ENCODE measurements around the gene EFHB. TPM values are rescaled to one million over a fixed set of nuclear protein-coding genes. Genes with fewer than 3 reads are reported as not detected.

The EFHB gene
- total and polyA plus RNA-seq, 2 of the 13 experiments (the other 11 are each of a cell fraction or from before 2014, with no cell fraction given), result 0.15 to 0.42 TPM

DNA sequence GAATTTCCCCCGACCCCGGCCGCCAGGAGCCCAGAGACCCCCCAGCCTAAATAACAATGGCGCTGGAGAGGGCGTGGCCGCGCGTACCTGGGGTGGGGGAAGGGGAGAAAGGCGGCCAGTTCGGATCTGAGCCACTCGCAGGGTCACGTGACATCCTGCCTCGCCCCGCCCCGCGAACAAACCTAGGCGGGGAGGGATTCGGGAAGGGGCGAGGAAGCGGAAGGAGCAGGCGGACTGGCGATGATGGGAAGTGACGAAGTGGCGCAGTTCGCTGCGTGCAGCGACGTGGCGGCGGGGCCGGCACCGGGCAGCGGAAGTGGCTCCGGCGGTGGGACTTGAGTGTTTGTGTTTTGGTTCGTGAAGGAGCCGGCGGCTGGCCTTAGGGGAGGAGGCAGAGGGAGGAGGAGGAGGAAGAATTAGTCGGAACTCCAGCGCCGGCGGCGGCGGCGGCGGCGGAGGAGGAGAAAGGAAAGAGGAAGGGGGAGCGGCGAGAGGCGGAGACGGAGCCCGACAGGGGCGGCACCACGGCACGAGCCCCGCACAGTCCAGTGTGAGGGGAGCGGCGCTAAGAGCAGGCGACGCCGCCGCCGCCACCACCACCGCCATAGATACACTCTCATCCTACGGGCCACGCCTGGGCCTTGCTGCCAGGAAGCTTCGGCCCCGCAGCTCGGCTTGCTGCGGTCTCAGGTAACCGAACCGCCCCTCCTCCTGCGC is 13.0 kb upstream of the EFHB start, which contains the start of gene RAB5A (continued):
- peak; percentile 59 for TF ChIP-seq ZBTB40 (IDR thresholded peaks at IDR 0.05)
- peak; percentile 7; the same call in 1 of the 2 replicates for TF ChIP-seq ZBTB40 (CRISPR knock-in tag; IDR thresholded peaks at IDR 0.05)
- no peak; the same call in 1 of the 2 replicates for TF ChIP-seq MXD3 (CRISPR knock-in tag; IDR thresholded peaks at IDR 0.05)
- TF ChIP-seq ZNF292 (CRISPR knock-in tag; IDR thresholded peaks at IDR 0.05; ENCODE audit: borderline replicate concordance, low read depth), result peak; percentile 35; the same call in 1 of the 2 replicates
- TF ChIP-seq ZNF879 (CRISPR knock-in tag; IDR thresholded peaks at IDR 0.05), result 0 out of 2 replicates have a peak, but pooled peaks have one; percentile 42
- TF ChIP-seq U2AF1 (optimal IDR thresholded peaks at IDR 0.05; ENCODE audit: low read depth, low read length), result peak; percentile 41
- peak; percentile 91 for TF ChIP-seq CREM (IDR thresholded peaks at IDR 0.05)
- TF ChIP-seq CREM (CRISPR knock-in tag; IDR thresholded peaks at IDR 0.05), result no peak
- no peak for TF ChIP-seq FOSL1 (CRISPR knock-in tag; IDR thresholded peaks at IDR 0.05; ENCODE audit: borderline replicate concordance)
- peak; percentile 31 for TF ChIP-seq RBM39 (IDR thresholded peaks at IDR 0.05; ENCODE audit: low read depth, low read length, poor library complexity, severe bottlenecking)
- TF ChIP-seq, protein P1, sequence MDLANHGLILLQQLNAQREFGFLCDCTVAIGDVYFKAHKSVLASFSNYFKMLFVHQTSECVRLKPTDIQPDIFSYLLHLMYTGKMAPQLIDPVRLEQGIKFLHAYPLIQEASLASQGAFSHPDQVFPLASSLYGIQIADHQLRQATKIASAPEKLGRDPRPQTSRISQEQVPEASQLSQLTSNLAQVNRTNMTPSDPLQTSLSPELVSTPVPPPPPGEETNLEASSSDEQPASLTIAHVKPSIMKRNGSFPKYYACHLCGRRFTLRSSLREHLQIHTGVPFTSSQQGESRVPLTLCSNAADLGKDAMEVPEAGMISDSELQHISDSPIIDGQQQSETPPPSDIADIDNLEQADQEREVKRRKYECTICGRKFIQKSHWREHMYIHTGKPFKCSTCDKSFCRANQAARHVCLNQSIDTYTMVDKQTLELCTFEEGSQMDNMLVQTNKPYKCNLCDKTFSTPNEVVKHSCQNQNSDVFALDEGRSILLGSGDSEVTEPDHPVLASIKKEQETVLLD (CRISPR knock-in tag; IDR thresholded peaks at IDR 0.05; ENCODE audit: low read depth), result peak; percentile 67
- no peak for TF ChIP-seq ATF7 (IDR thresholded peaks at IDR 0.05)
- no peak for TF ChIP-seq ATF7 (CRISPR knock-in tag; IDR thresholded peaks at IDR 0.05)
- TF ChIP-seq CEBPZ (IDR thresholded peaks at IDR 0.05; ENCODE audit: low read length), result no peak
- 0 out of 2 replicates have a peak, but pooled peaks have one; percentile 29 for TF ChIP-seq FOXJ3 (CRISPR knock-in tag; IDR thresholded peaks at IDR 0.05; ENCODE audit: borderline replicate concordance)

Measured in HepG2 (cell line).